ENCODE data around the gene ZNF85.
"Not testable (repeated sequence)": the region's sequence is repeated elsewhere in the genome, so short reads cannot be mapped to it uniquely, and the experiment has no call there.

Gene ZNF85

GRCh38 chr19:20923077-20923871, at the start of gene ZNF85:
TSS of gene ZNF85 (plus strand) at chr19:20923251. CDS start at chr19:20923401, 150 bp downstream.
- no peak for FAIRE-seq
- peak; percentile 14 for DNase-seq (ENCODE audit: low spot score)

GRCh38 chr19:20879501-20879900, 43.5 kb upstream of the ZNF85 start:
- FAIRE-seq, result no peak

GRCh38 chr19:20912973-20913372, 10.1 kb upstream of the ZNF85 start:
- DNase-seq (ENCODE audit: low spot score) (no peak), FAIRE-seq (no peak)

More at GRCh38 chr19:20879501-20879900, 43.5 kb upstream of the ZNF85 start:
- no peak for DNase-seq (ENCODE audit: low spot score)

GRCh38 chr19:20925481-20925880, 2.4 kb downstream of the ZNF85 start:
- FAIRE-seq, result no peak
- no peak for DNase-seq (ENCODE audit: low spot score)

GRCh38 chr19:20926796-20927195, 3.7 kb downstream of the ZNF85 start:
- DNase-seq (ENCODE audit: low spot score) (no peak), FAIRE-seq (no peak)

GRCh38 chr19:20928371-20928770, 5.3 kb downstream of the ZNF85 start:
- no peak for FAIRE-seq

GRCh38 chr19:20936322-20936947, 13.4 kb downstream of the ZNF85 start:
- not testable (repeated sequence) for DNase-seq (ENCODE audit: low spot score); FAIRE-seq

More at GRCh38 chr19:20928371-20928770, 5.3 kb downstream of the ZNF85 start:
- DNase-seq (ENCODE audit: low spot score), result no peak

- DNase-seq (ENCODE audit: low spot score); FAIRE-seq: not testable (repeated sequence)
These were observed 29.6 kb downstream of the ZNF85 start for GRCh38 chr19:20952561-20953095.

GRCh38 chr19:20964798-20965197, 41.7 kb downstream of the ZNF85 start:
- DNase-seq (ENCODE audit: low spot score) (no peak), FAIRE-seq (no peak)

GRCh38 chr19:20968092-20968491, 45.0 kb downstream of the ZNF85 start:
- FAIRE-seq (no peak), DNase-seq (ENCODE audit: low spot score) (no peak)

GRCh38 chr19:20969498-20969897, 46.4 kb downstream of the ZNF85 start:
- DNase-seq (ENCODE audit: low spot score), result no peak
- no peak for FAIRE-seq

- DNase-seq (ENCODE audit: low spot score), result no peak
- no peak for FAIRE-seq
These were observed 46.8 kb downstream of the ZNF85 start for GRCh38 chr19:20969898-20970297.

- not testable (repeated sequence) for FAIRE-seq
These were observed 69.7 kb downstream of the ZNF85 start for GRCh38 chr19:20992788-20993187.

GRCh38 chr19:20999731-21000352, 76.8 kb downstream of the ZNF85 start:
- DNase-seq (ENCODE audit: low spot score), result no peak
- no peak for FAIRE-seq

More at GRCh38 chr19:20992788-20993187, 69.7 kb downstream of the ZNF85 start:
- DNase-seq (ENCODE audit: low spot score), result not testable (repeated sequence)

Measured in urothelium cell line (cell line).